Duodenal mucosa (tissue), 2 donors: ENCODE measurements around the gene CIZ1.

Experiments
- H3K27ac ChIP-seq: one replicate; pipeline ENCODE4 v1.7.0; 2013; ENCODE audit warnings: low read depth, low read length
- H3K27me3 ChIP-seq, 2 donors: one replicate each; pipeline ENCODE4 v1.7.0; 2013; ENCODE audit warnings: low read length in 2 of 2, control low read depth in 1 of 2; ENCODE audit not compliant: insufficient read depth in 2 of 2, control insufficient read depth in 1 of 2
- H3K36me3 ChIP-seq, 2 donors: one replicate each; pipeline ENCODE4 v1.7.0; 2013; ENCODE audit warnings: low read length in 2 of 2, control low read depth in 1 of 2; ENCODE audit not compliant: insufficient read depth in 2 of 2, control insufficient read depth in 1 of 2
- H3K4me1 ChIP-seq, 2 donors: one replicate each; pipeline ENCODE4 v1.7.0; 2013; ENCODE audit warnings: low read length in 2 of 2, control low read depth in 1 of 2; ENCODE audit not compliant: insufficient read depth in 2 of 2, control insufficient read depth in 1 of 2
- H3K4me3 ChIP-seq, 2 donors: one replicate each; pipeline ENCODE4 v1.7.0; 2013; ENCODE audit warnings: low read length in 2 of 2, low read depth in 1 of 2
- H3K9ac ChIP-seq, 2 donors: one replicate each; pipeline ENCODE4 v1.7.0; 2013; ENCODE audit warnings: low read length in 2 of 2, low read depth in 1 of 2
- H3K9me3 ChIP-seq, 2 donors: one replicate each; pipeline ENCODE4 v1.7.0; 2013; ENCODE audit warnings: low read length in 2 of 2, control low read depth in 1 of 2; ENCODE audit not compliant: control insufficient read depth in 1 of 2

Gene CIZ1

DNA sequence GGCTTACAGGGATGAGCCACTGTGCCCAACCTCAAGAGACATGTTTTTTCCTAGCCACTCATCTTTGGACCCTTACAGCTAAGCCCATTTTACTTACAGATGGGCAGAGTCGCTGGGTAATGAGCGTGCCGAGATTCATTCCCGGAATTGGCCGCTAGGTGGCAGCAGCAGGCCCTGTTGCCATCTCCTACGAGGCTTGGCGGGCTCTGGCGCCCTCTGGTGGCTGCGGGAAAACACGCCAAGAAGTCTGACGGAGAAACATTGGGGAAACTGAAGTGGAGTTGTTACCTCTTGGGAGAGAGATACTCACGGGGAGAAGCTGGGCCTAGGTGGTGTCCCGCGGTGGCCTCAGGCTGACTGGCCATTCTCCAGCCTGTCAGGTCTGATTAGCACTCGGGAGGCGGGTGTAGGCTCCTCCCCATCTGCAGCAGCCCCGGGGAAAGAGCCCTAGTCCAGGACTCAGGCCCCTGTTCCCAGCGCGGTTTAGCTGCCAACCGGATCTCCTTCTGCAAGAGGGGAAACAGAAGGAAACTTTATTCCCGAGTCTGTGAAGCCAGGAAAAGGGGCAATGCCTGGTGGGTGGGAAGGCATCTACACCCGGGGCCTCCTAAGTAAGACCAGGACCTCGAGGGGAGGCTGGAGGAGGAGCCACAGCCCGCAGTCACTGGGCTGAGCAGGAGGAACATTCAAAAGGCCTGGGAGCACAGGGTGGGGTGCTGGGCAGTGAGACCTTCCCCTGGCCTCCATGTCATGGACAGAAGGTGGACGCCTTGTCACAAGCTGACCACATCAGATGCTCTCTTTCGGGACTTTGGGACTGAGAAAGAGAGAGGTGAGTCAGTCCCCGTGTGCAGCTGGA is 73.5 kb downstream of the CIZ1 start:
- Histone ChIP-seq H3K9me3 (no peaks in the 10 kb centered on the region), H3K4me1 (peaks cover 18 to 23% of the 10 kb centered on the region in 2 donors), H3K36me3 (peaks cover 10 to 32% of the 10 kb centered on the region in 2 donors), H3K4me3 (no peak overlapping the region), H3K27ac (no peak overlapping the region), H3K9ac (no peak overlapping the region), H3K27me3 (no peaks in the 10 kb centered on the region)

DNA sequence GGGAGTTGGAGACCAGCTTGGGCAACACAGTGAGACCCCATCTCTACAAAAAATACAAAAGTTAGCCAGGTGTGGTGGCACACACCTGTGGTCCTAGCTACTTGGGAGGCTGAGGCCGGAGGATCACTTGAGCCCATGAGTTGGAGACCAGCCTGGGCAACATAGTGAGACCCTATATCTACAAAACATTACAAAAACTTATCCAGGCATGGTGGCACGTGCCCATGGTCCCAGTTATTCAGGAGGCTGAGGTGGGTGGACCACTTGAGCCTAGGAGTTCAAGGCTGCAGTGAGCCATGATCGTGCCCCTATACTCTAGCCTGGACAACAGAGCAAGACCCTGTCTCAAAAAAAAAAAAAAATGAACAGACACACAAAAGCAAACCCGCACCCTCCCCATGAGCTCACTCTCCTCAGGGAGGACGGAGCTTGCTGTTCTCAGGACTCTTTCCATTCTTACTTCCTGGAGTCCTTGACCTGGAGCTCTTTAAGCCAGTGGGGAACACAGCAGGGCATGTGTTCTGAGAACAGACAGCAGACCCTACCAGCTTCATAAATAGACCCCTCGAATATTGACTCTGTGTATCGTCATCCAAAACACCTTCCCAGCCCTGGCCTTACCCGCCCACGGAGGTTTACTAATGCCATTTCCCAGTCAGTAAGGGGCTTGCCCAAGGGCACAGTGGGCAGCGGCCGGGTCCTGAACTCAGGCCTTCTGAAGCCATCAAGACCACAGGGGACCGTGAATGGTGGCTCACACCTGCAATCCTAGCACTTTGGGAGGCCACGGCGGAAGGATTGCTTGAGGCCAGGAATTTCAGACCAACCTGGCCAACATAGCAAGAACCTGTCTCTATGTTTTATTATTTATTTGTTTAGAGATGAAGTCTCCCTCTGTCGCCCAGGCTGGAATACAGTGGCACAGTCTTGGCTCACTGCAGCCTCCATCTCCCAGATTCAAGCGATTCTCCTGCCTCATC is 75.0 kb downstream of the CIZ1 start:
- no peaks in the 10 kb centered on the region for H3K27me3 ChIP-seq
- peak overlapping the region; percentile 91 for H3K27ac ChIP-seq
- H3K9me3 ChIP-seq = no peaks in the 10 kb centered on the region
- peaks cover 18 to 23% of the 10 kb centered on the region in 2 donors for H3K4me1 ChIP-seq
- H3K36me3 ChIP-seq = peaks cover 8 to 21% of the 10 kb centered on the region in 2 donors
- H3K9ac ChIP-seq = peak overlapping the region; percentile 37 to 51
- H3K4me3 ChIP-seq = no peak overlapping the region
